ENCODE results near the gene KIF17.

Gene KIF17

DNA sequence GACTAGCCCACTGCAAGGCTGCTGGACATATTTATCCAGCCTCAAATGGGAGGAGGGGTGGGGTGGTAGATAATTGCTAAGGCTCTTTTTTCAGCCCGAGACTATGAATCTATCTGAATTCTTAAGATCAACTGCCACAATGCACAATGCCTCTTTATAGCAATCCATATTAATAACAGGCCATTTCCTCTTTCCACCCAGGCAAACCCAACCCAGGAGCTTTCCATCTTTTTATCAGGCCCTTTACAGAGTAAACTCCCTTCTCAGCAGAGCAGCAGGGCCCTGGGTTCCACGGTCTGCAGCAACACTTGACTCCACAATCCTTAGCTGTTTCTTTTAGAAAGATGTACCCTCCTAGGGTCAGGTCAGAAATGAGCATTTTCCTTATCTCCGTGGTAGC, 57.4 kb downstream of the KIF17 start:
- no peak for DNase-seq (ENCODE audit: low spot score)
- H3K4me3 ChIP-seq, result peak overlapping the region; percentile 97
- TF ChIP-seq, protein P1, sequence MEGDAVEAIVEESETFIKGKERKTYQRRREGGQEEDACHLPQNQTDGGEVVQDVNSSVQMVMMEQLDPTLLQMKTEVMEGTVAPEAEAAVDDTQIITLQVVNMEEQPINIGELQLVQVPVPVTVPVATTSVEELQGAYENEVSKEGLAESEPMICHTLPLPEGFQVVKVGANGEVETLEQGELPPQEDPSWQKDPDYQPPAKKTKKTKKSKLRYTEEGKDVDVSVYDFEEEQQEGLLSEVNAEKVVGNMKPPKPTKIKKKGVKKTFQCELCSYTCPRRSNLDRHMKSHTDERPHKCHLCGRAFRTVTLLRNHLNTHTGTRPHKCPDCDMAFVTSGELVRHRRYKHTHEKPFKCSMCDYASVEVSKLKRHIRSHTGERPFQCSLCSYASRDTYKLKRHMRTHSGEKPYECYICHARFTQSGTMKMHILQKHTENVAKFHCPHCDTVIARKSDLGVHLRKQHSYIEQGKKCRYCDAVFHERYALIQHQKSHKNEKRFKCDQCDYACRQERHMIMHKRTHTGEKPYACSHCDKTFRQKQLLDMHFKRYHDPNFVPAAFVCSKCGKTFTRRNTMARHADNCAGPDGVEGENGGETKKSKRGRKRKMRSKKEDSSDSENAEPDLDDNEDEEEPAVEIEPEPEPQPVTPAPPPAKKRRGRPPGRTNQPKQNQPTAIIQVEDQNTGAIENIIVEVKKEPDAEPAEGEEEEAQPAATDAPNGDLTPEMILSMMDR (IDR thresholded peaks at IDR 0.05), result no peak
- no peak overlapping the region for H3K27ac ChIP-seq

DNA sequence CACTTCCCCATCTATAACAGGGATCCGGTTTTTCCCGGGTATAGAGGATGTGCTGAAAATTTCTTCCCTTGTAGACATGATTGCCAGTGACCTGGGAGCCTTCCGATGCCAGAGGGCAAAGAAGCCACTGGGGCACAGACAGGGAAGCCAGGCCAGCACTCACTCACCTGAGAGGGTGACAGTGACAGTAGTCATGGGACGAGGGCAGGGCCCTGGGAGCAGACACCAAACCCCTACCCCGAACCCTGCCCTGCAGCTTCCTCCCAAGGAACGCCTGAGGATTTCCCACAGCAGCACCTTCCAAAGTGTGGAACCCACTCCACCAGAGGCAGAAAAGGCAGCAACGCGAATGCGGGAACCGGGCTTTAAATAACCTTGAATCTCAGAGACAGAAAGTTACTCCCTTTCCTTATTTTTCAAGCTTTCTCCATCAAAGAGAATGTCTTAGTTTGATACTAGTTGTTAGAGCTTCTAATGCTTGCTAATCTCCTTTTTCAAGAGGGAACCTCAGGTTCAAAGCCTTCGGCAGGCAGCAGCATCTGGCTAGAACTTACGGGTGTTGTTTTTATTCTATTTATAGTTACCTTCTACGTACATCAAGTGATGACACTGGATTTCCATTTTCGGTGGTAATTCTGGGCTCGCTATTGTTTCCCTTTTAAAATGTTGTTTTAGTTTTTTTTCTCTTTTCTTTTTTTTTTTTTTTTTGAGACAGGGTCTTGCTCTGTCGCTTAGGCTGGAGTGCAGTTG, 59.5 kb downstream of the KIF17 start:
- TF ChIP-seq, protein P1 (IDR thresholded peaks at IDR 0.05), result no peak
- H3K27ac ChIP-seq, result no peak overlapping the region
- DNase-seq (ENCODE audit: low spot score), result no peak
- H3K4me3 ChIP-seq, result no peak overlapping the region

DNA sequence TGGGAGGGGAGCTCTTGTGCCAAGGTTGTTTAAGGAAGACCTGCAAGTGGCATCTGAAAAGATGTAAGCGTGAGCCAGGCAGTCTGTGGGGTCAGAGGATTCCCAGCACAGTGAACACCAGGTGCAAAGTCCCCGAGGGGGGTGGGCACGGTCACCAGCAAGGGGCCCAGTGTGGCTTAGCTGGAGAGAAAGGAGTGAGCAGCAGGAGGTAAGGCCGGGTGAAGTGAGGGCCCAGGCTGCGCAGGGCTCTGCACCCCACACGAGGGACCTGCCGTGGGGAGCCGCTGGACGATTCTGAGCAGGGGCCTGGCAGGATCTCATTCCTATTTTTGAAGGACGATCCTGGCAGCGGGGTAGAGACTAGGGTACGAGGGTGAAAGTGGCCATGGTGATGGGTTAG, 60.8 kb downstream of the KIF17 start:
- DNase-seq (ENCODE audit: low spot score), result no peak
- Histone ChIP-seq H3K4me3 (no peak overlapping the region), H3K27ac (no peak overlapping the region)
- TF ChIP-seq, protein P1 (IDR thresholded peaks at IDR 0.05), result no peak

DNA sequence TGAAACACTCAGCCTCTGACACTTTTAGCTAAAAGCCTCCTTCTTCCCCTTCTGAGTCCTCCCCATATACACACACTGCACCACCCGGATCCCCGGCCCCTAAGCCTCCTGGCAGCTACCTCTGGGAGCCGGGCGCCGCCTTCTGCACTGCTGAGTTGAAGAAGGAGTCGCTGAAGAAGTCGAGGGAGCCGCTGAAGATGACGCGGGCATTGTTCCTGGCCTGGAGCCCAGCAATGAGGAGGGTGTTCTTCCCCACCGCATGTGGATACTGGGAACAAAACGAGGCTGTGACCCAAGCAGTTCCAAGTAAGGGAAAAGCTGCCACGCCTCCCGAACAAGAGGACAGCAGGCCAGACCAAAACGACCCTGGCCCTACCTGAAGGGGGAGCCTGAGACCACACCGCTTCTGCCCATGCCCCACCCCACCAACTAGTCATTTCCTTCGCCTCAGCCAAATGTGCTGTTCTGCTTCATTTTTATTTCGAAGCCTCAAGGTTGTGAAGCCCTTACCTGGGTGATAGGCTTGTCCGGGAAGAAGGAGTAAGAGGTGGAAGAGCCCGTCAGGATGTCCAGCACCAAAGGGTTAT, 63.6 kb downstream of the KIF17 start:
- TF ChIP-seq, protein P1 (IDR thresholded peaks at IDR 0.05), result no peak
- Histone ChIP-seq H3K27ac (peak overlapping the region in 1 of 2 donors; percentile 7), H3K4me3 (no peak overlapping the region)
- no peak for DNase-seq (ENCODE audit: low spot score)

DNA sequence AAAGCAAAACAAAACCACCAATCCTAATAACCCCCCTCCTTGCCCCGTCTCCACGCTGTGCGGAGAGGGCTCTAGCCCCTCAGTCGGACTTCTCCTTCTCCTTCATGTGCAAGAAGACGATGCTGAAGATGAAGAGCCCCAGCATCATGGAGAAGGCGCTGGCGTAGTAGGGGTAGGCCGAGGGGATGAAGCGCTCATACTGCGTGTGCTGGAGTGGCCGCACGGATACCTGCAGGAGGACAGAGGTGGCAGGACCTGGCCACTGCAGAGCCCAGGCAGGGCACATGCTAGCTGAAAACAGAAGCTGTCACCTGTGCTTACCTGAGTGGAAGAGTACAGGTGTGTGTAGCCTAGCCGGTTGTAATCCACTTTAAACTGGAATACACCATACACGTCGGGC, 65.5 kb downstream of the KIF17 start:
- Histone ChIP-seq H3K4me3 (no peak overlapping the region), H3K27ac (no peak overlapping the region)
- TF ChIP-seq, protein P1 (IDR thresholded peaks at IDR 0.05), result no peak
- no peak for DNase-seq (ENCODE audit: low spot score)

DNA sequence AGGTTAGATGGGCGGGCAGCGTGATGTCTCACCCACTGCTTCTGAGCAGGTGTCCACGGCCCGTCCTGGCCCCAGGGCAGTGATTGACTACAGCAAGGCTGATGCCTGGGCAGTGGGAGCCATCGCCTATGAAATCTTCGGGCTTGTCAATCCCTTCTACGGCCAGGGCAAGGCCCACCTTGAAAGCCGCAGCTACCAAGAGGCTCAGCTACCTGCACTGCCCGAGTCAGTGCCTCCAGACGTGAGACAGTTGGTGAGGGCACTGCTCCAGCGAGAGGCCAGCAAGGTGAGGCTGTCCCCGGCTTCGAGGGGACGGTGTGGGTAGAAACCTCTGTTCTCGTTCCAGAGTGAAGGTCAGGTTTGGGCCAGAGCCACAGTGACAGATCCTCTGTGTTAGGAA, 68.9 kb downstream of the KIF17 start:
- no peak overlapping the region for H3K27ac ChIP-seq
- DNase-seq (ENCODE audit: low spot score), result no peak
- H3K4me3 ChIP-seq, result no peak overlapping the region
- TF ChIP-seq, protein P1 (IDR thresholded peaks at IDR 0.05), result no peak

DNA sequence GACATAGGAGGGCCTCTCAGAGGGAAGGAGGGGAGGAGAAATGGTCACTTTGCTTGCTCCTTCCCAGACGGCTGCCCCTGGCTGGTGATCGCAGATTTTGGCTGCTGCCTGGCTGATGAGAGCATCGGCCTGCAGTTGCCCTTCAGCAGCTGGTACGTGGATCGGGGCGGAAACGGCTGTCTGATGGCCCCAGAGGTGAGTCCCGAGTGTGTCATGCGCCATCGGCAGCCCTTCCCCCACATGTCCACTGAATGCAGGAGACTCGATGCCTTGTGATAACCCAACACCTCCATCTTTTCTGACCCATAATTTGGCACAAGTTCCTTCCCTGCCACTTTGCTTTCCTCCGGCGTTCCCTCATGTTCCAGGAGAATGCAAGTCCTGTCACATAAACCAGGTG, 69.4 kb downstream of the KIF17 start:
- TF ChIP-seq, protein P1 (IDR thresholded peaks at IDR 0.05), result no peak

More for the DNA sequence above, 69.4 kb downstream of the KIF17 start:
- Histone ChIP-seq H3K4me3 (no peak overlapping the region), H3K27ac (no peak overlapping the region)
- no peak for DNase-seq (ENCODE audit: low spot score)

Measured in coronary artery (tissue), 2 donors.